Measurements from ENCODE around the gene CRADD. TPM values are rescaled to one million over a fixed set of nuclear protein-coding genes. Genes with fewer than 3 reads are reported as not detected.

The CRADD gene
- total RNA-seq, 1 experiment from 2014 or later, result 7.6 TPM

DNA sequence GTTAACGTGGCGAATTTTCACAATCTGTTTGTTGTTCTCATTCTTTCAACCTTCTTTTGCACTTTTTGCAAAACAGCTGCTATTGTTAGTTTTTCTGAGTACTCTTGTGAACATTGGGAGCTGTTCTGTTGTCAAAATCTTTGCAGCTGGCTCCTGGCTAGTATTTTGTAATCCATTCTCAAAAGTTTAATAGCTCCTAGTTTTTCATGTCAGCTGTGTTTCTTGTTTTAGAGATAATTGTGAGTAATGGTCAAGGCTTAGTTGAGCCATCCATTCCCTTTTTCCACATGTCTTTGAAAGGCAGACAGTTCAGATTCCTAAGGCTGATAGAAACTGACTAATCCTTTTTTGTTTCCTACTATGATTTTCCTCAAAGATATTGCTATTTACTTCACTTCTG is 39.1 kb upstream of the CRADD start:
- no CpG with 5 or more reads among the region's 2 CpGs for WGBS (ENCODE audit: extremely low coverage, insufficient read length, low lambda C conversion rate)
- no peak for DNase-seq
- Histone ChIP-seq H2BK15ac (ENCODE audit: low read depth, low read length) (no peak overlapping the region), H2BK120ac (ENCODE audit: low read depth, low read length, poor library complexity, severe bottlenecking) (no peak overlapping the region), H2AFZ (ENCODE audit: low read length) (no peak overlapping the region), H4K20me1 (ENCODE audit: control insufficient read depth, insufficient read depth, insufficient read length) (no peaks in the 10 kb centered on the region), H4K91ac (ENCODE audit: insufficient read length, low read depth, low read length) (no peak overlapping the region), H3K79me1 (ENCODE audit: insufficient read depth, low read depth, low read length, poor library complexity, severe bottlenecking) (no peaks in the 10 kb centered on the region), H3T11ph (ENCODE audit: low read length) (no peak overlapping the region), H3K9me3 (ENCODE audit: control insufficient read depth, low read depth, low read length) (no peaks in the 10 kb centered on the region), H3K14ac (ENCODE audit: insufficient read depth, low read length) (no peak overlapping the region), H3K18ac (ENCODE audit: insufficient read length, low read depth, low read length) (no peak overlapping the region), H3K9ac (ENCODE audit: extremely low read depth, insufficient read length, low read length) (no peak overlapping the region), H3K4ac (ENCODE audit: low read depth, low read length) (no peak overlapping the region), H3K79me2 (ENCODE audit: insufficient read depth, low read length) (no peaks in the 10 kb centered on the region), H3K4me1 (ENCODE audit: insufficient read depth, low read length) (peaks cover 5% of the 10 kb centered on the region; the same call in 1 of the 2 replicates), H2BK12ac (ENCODE audit: insufficient read length, low read depth, low read length) (no peak overlapping the region), H3K56ac (ENCODE audit: insufficient read length, low read depth, low read length) (no peak overlapping the region), H2AK5ac (ENCODE audit: insufficient read length, low read length) (no peak overlapping the region), H3K23me2 (ENCODE audit: insufficient read length, low read depth, low read length, poor library complexity, severe bottlenecking) (no peaks in the 10 kb centered on the region), H4K8ac (replicated peaks; ENCODE audit: insufficient read length, low read depth, low read length) (no peak overlapping the region), H2BK20ac (ENCODE audit: low read depth, low read length, poor library complexity, severe bottlenecking) (no peak overlapping the region), H4K5ac (ENCODE audit: insufficient read length, low read depth, low read length) (no peak overlapping the region), H3K4me2 (ENCODE audit: insufficient read depth, insufficient read length, low read length) (no peak overlapping the region), H3K27me3 (ENCODE audit: insufficient read depth, low read length) (no peaks in the 10 kb centered on the region), H3K23ac (ENCODE audit: insufficient read length, low read depth, low read length) (no peak overlapping the region), H3K27ac (ENCODE audit: insufficient read length, low read depth, low read length) (no peak overlapping the region), H2BK5ac (ENCODE audit: insufficient read length, low read length) (no peak overlapping the region)
- Mint-ChIP-seq H3K4me3 (no peak overlapping the region), H3K36me3 (ENCODE audit: insufficient read depth in 1 of 3, low read depth in 3 of 3) (peaks cover 0 to 7% (median 0%) of the 10 kb centered on the region in 3 experiments; a peak in 3 of 7 replicates), H3K27ac (no peak overlapping the region), H3K27me3 (ENCODE audit: low read depth) (no peaks in the 10 kb centered on the region; the same call in 1 of the 2 replicates), H3K9me3 (peaks cover 2 to 4% of the 10 kb centered on the region in 2 experiments; a peak in 2 of 5 replicates), H3K4me1 (peaks cover 7 to 12% of the 10 kb centered on the region in 2 experiments; a peak in 3 of 4 replicates)
- TF ChIP-seq, protein P1, sequence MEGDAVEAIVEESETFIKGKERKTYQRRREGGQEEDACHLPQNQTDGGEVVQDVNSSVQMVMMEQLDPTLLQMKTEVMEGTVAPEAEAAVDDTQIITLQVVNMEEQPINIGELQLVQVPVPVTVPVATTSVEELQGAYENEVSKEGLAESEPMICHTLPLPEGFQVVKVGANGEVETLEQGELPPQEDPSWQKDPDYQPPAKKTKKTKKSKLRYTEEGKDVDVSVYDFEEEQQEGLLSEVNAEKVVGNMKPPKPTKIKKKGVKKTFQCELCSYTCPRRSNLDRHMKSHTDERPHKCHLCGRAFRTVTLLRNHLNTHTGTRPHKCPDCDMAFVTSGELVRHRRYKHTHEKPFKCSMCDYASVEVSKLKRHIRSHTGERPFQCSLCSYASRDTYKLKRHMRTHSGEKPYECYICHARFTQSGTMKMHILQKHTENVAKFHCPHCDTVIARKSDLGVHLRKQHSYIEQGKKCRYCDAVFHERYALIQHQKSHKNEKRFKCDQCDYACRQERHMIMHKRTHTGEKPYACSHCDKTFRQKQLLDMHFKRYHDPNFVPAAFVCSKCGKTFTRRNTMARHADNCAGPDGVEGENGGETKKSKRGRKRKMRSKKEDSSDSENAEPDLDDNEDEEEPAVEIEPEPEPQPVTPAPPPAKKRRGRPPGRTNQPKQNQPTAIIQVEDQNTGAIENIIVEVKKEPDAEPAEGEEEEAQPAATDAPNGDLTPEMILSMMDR (conservative IDR thresholded peaks at IDR 0.05), result no peak

All from H9 (cell line).